Heart right ventricle (tissue), 16 donors: Measurements from ENCODE around the gene TFRC. TPM values are rescaled to one million over a fixed set of nuclear protein-coding genes. Genes with fewer than 3 reads are reported as not detected.
"Not testable (repeated sequence)": the region's sequence is repeated elsewhere in the genome, so short reads cannot be mapped to it uniquely, and the experiment has no call there.

ENCODE experiments used
- ATAC-seq, 8 donors: fragments of 200-7000 bp; cut with Tn5 transposase; one replicate each; pipeline ENCODE4 v1.9.1; 2020; ENCODE audit warnings: mild to moderate bottlenecking in 8 of 8, moderate library complexity in 8 of 8, moderate number of reproducible peaks in 1 of 8
- DNase-seq, 2 donors: peaks; one replicate each; pipeline ENCODE4 v3.0.0-alpha.2; 2020
- H3K27ac ChIP-seq, 10 donors: fragments of 200-600 bp; sonication (generic) in 2 of 10; one replicate each; pipeline versions ENCODE4 v1.5.0 to v1.8.0; 2020 to 2022; ENCODE audit warnings: mild to moderate bottlenecking in 3 of 10
- H3K27me3 ChIP-seq, 7 donors: fragments of 200-600 bp; one replicate each; pipeline ENCODE4 v1.8.0; 2021 to 2022; ENCODE audit warnings: mild to moderate bottlenecking in 2 of 7
- H3K36me3 ChIP-seq, 9 donors: fragments of 200-600 bp; sonication (generic) in 1 of 9; one replicate each; pipeline versions ENCODE4 v1.5.0 to v1.8.0; 2020 to 2022; ENCODE audit warnings: mild to moderate bottlenecking in 2 of 9
- H3K4me1 ChIP-seq, 9 donors: fragments of 200-600 bp; sonication (generic) in 1 of 9; one replicate each; pipeline versions ENCODE4 v1.5.0 to v1.8.0; 2020 to 2022; ENCODE audit warnings: mild to moderate bottlenecking in 4 of 9
- H3K4me3 ChIP-seq, 10 donors: fragments of 200-600 bp; sonication (generic) in 2 of 10; one replicate each; pipeline versions ENCODE4 v1.5.0 to v1.8.0; 2020 to 2022; ENCODE audit warnings: mild to moderate bottlenecking in 7 of 10, moderate library complexity in 2 of 10
- H3K9me3 ChIP-seq, 11 donors: fragments of 200-600 bp in 10 of 11; sonication (generic) in 2 of 11; one replicate each; pipeline versions ENCODE4 v1.5.0 to v1.8.0; 2013 to 2022; ENCODE audit warnings: mild to moderate bottlenecking in 2 of 11, control low read depth in 1 of 11, moderate library complexity in 1 of 11
- WGBS, 2 donors: extraction: QIAGEN DNeasy Blood & Tissue Kit; methylation state at CpG; one replicate each; pipeline ENCODE4 v1.1.7; 2013; ENCODE audit warnings: inconsistent platforms in 1 of 2; 5-methylcytosine and 5-hydroxymethylcytosine counted together
- intact Hi-C, 10 donors: fragments of 100-400 bp; cut with DNase I; formaldehyde crosslinking; loops; one replicate each; pipeline versions ENCODE4 v1.11.1 to v1.14.2; 2022
- polyA plus RNA-seq, 2 donors: library from polyadenylated mRNA; stranded (reverse); fragments of 200-250 nt; gene quantifications; one replicate each; pipeline ENCODE4 v1.2.3, GENCODE V29; 2013
- total RNA-seq, 10 donors: library from RNA; stranded (reverse); fragmentation: NEBNext Ultra II Directional in 3 of 10; extraction: Animal tissue kit (Norgen Biotek cat#: 25700) in 3 of 10; gene quantifications; one replicate each; pipeline versions ENCODE4 v1.2.1 to v1.2.4, GENCODE V29; 2021 to 2023
- TF ChIP-seq, protein P1 (sequence below), 9 donors: fragments of 200-600 bp; sonication (generic) in 2 of 9; IDR thresholded peaks; one replicate each; pipeline versions ENCODE4 v1.5.0 to v1.8.0; 2021 to 2022; ENCODE audit warnings: antibody characterized with exemption in 9 of 9, mild to moderate bottlenecking in 5 of 9, moderate library complexity in 1 of 9
- donor health status: Arrhythmogenic right ventricular cardiomyopathy.
- donor health status: ischemic (EF 13 %, LVEDD 7.1; RV severe dilation, severe dysfunction).
- donor health status: healthy with polysubstance abuse.
- donor health status: DM: no; HTN: yes; CAD: no.
- donor health status: DM: no; HTN: no; CAD: no.
- donor health status: ischemic (EF 25% LVEDD 6.9; RV normal size, moderate dysfunction).
- donor health status: ischemic (EF 25% LVEDD 5.7; RV mildly dilated, moderate dysfunction).
- donor health status: healthy.
- donor health status: DM: yes; HTN: yes; CAD: no.
- donor health status: Ischemic cardiomyopathy.
- donor health status: ischemic (EF 35%, LVEDD 5.7; RV mildly dilated, moderate dysfunction).
- donor health status: nonischemic (EF 11% LVEDD 7.7; RV severe dilation, severe dysfunction).
- donor health status: DM: yes; HTN: yes; CAD: no.
- donor health status: PGD.
- donor health status: ischemic (EF 29% LVEDD 5.4; RV normal size, mild dysfunction).
- donor health status: nonischemic (EF 23%, LVEDD 6.1; RV moderate dilation, normal function).

The TFRC gene
- total and polyA plus RNA-seq, 12 donors: 25.7 to 300 (median 81.5) TPM

DNA sequence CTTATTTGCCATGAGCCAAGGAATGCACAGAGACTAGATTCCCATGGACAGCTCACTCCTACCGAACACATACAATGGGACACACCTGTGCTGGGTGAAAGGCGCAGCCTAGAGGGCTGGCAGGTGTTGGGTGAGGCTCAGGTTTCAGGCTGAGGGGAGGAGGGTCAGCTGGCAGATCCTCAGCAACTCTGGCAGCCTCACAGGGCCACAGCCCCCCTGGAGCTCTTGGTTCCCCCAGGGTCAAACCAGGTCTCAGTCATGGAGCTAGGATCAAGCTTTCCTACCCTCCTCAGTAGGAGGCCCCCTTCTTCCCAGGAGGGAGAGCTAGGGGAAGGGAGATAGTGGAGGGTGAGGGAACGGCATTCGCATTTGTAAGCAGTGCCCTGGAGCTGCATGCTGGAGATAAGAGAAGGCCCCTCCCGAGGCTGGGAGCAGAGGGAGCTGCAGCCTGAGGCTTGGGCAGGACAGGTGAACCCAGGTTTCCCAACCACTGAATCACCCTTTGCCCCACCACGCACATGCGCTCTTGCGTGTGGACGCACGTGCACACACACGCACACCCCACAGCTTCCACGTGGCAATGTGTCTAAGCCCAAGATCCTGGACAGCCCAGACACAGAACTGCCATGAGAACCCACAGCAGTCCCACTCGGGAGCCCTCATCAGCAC lies 26.3 kb upstream of the TFRC start:
- DNase-seq: no peak
- ATAC-seq: no peak
- intact Hi-C loops: no loop called here
- TF ChIP-seq, protein P1, sequence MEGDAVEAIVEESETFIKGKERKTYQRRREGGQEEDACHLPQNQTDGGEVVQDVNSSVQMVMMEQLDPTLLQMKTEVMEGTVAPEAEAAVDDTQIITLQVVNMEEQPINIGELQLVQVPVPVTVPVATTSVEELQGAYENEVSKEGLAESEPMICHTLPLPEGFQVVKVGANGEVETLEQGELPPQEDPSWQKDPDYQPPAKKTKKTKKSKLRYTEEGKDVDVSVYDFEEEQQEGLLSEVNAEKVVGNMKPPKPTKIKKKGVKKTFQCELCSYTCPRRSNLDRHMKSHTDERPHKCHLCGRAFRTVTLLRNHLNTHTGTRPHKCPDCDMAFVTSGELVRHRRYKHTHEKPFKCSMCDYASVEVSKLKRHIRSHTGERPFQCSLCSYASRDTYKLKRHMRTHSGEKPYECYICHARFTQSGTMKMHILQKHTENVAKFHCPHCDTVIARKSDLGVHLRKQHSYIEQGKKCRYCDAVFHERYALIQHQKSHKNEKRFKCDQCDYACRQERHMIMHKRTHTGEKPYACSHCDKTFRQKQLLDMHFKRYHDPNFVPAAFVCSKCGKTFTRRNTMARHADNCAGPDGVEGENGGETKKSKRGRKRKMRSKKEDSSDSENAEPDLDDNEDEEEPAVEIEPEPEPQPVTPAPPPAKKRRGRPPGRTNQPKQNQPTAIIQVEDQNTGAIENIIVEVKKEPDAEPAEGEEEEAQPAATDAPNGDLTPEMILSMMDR (IDR thresholded peaks at IDR 0.05): no peak
- Histone ChIP-seq H3K27ac (no peak overlapping the region), H3K4me1 (peaks cover 0 to 7% (median 0%) of the 10 kb centered on the region in 9 donors), H3K4me3 (no peak overlapping the region), H3K36me3 (no peaks in the 10 kb centered on the region), H3K27me3 (peaks cover 0 to 5% (median 0%) of the 10 kb centered on the region in 7 donors), H3K9me3 (no peaks in the 10 kb centered on the region)
- WGBS, 2 donors: 63 to 67% methylated on average over 13 of the region's 13 CpGs

DNA sequence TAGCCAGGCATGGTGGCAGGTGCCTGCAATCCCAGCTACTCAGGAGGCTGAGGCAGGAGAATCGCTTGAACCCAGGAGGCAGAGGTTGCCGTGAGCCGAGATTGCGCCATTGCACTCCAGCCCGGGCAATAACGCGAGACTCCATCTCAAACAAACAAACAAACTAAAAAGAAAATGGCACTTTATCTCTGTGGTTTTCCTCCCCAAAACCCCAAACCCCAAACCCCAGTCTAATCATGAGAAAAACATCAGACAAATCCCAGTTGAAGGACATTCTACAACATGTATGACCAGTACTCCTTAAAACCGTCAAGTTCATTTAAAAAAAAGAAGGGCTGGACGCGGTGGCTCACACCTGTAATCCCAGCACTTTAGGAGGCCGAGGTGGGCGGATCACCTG lies 22.8 kb upstream of the TFRC start:
- DNase-seq, H3K4me3 ChIP-seq, ATAC-seq, H3K36me3 ChIP-seq, H3K4me1 ChIP-seq, H3K27me3 ChIP-seq, H3K9me3 ChIP-seq, intact Hi-C loops, H3K27ac ChIP-seq: not testable (repeated sequence)
- 90 to 92% methylated on average over 12 of the region's 12 CpGs for WGBS, 2 donors

DNA sequence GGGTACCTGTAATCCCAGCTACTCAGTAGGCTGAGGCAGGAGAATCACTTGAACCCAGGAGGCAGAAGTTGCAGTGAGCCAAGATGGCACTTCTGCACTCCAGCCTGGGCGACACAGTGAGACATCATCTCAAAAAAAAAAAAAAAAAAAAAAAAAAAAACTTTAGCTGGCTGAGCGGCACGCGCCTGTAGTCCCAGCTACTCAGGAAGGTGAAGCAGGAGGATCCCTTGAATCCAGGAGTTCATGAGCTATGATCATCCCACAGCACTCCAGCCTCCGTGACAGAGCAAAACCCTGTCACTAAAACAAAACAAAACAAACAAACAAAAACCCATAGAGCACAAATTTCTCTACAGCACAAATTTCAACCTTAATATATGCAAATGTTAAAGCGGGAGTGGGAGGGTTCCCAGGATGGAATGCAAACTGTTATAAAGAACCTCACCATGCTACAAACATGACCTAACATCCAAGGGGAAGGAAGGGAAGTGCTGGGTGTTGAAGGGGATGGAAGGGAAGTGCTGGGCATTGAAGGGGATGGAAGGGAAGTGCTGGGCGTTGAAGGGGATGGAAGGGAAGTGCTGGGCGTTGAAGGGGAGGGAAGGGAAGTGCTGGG lies 16.6 kb upstream of the TFRC start:
- DNase-seq, ATAC-seq, H3K36me3 ChIP-seq, H3K4me3 ChIP-seq, intact Hi-C loops, H3K9me3 ChIP-seq, H3K27me3 ChIP-seq: not testable (repeated sequence)
- 62 to 68% methylated on average over 8 of the region's 8 CpGs for WGBS, 2 donors
- Histone ChIP-seq H3K27ac (peak overlapping the region in 2 of 10 donors; percentile 26 to 52), H3K4me1 (peaks cover 0 to 24% (median 5%) of the 10 kb centered on the region in 9 donors)

DNA sequence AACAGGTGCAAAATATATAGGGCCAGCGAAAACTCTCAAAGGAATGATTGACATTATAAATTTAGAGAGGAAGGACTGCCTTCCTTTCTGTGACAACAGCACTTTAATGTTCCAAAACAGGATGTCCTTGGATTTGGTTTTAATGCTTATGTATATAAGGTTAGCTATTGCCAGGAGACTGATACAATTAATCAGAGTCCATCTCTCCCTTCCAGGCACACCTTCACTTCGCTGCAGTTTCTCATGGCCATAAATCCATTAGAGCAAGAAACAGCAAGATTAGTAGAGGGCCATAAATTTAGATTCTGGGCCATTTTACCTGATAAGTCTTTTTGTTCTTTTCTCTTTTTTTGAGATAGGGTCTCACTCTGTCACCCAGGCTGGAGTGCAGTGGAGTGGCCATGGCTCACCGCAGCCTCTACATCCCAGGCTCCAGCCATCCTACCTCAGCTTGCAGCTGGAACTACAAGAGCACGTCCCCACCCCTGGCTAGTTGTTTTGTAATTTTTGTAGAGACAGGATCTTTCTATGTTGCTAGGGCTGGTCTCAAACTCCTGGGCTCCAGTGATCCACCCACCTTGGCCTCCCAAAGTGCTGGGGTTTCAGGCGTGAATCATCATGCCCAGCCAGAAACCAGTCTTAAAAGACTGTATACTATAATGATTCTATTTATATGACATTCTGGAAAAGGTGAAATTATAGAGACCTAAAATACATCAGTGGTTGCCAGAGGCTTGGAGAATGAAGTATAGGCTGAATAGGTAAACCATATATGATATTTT lies 15.7 kb upstream of the TFRC start:
- Histone ChIP-seq H3K36me3 (no peaks in the 10 kb centered on the region), H3K27ac (peak overlapping the region in 4 of 10 donors; percentile 53 to 83 (median 62)), H3K4me3 (no peak overlapping the region), H3K4me1 (peaks cover 0 to 24% (median 5%) of the 10 kb centered on the region in 9 donors), H3K27me3 (no peaks in the 10 kb centered on the region), H3K9me3 (no peaks in the 10 kb centered on the region)
- intact Hi-C loops: no loop called here
- no peak for DNase-seq
- TF ChIP-seq, protein P1 (IDR thresholded peaks at IDR 0.05): no peak
- no peak for ATAC-seq
- 82 to 84% methylated on average over 5 of the region's 5 CpGs for WGBS, 2 donors

DNA sequence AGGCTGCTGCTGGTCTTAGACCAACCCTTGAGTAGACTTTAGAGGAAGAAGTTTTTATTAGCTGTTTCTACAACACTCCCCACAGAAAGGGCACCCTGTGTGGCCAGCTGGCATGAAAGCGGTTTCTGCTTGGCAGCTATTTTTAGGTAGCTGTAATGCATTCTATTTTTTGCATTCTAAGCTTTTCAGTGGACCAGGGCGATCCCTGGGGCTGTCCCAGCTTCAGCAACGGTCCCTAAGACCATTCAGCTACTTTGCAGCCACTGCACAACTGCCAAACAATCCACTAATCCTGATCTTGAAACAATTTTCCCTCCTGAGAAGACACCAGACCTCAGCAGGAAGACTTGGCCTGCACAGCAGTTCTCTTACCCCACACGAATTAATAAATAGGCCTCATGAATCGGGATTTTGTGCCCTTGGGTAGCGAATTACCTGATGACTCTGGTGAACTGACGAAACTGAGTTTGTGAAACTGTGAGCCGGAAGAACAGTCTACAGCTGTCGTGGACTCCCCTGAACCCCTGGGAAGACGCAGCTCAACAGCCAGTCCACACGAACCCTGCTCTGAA lies 14.6 kb upstream of the TFRC start:
- WGBS, 2 donors: 48 to 55% methylated on average over 11 of the region's 11 CpGs
- DNase-seq (peak; percentile 53 to 59), ATAC-seq (peak; percentile 88 to 97 (median 92))

More for the DNA sequence above, 14.6 kb upstream of the TFRC start:
- H3K4me1 ChIP-seq: peaks cover 0 to 24% (median 5%) of the 10 kb centered on the region in 9 donors
- H3K27me3 ChIP-seq: no peaks in the 10 kb centered on the region
- no peaks in the 10 kb centered on the region for H3K9me3 ChIP-seq
- H3K4me3 ChIP-seq: no peak overlapping the region
- no peaks in the 10 kb centered on the region for H3K36me3 ChIP-seq
- peak overlapping the region in 9 of 10 donors; percentile 26 to 83 (median 64) for H3K27ac ChIP-seq
- intact Hi-C loops: no loop called here
- TF ChIP-seq, protein P1 (IDR thresholded peaks at IDR 0.05): no peak
